Lung microvascular endothelial cell (primary cell): Measurements from ENCODE around the gene GABBR1. TPM values are rescaled to one million over a fixed set of nuclear protein-coding genes. Genes with fewer than 3 reads are reported as not detected.
A peak's percentile ranks its signal among the peaks of the same experiment; 100 is the strongest.
"Not testable (repeated sequence)": the region's sequence is repeated elsewhere in the genome, so short reads cannot be mapped to it uniquely, and the experiment has no call there.

ENCODE experiments used
- DNase-seq, 2 donors: peaks; one replicate each; pipeline versions ENCODE4 v3.0.0 to v3.0.0-alpha.2; 2010; ENCODE audit warnings: low read depth in 2 of 2
- total RNA-seq: library from RNA; depleted of rRNA; stranded (reverse); fragments of >200 nt; gene quantifications from 2 replicates; pipeline ENCODE4 v1.2.1, GENCODE V29; 2014

The GABBR1 gene
- 1.7 and 4.0 TPM in 2 replicates for total RNA-seq

DNA sequence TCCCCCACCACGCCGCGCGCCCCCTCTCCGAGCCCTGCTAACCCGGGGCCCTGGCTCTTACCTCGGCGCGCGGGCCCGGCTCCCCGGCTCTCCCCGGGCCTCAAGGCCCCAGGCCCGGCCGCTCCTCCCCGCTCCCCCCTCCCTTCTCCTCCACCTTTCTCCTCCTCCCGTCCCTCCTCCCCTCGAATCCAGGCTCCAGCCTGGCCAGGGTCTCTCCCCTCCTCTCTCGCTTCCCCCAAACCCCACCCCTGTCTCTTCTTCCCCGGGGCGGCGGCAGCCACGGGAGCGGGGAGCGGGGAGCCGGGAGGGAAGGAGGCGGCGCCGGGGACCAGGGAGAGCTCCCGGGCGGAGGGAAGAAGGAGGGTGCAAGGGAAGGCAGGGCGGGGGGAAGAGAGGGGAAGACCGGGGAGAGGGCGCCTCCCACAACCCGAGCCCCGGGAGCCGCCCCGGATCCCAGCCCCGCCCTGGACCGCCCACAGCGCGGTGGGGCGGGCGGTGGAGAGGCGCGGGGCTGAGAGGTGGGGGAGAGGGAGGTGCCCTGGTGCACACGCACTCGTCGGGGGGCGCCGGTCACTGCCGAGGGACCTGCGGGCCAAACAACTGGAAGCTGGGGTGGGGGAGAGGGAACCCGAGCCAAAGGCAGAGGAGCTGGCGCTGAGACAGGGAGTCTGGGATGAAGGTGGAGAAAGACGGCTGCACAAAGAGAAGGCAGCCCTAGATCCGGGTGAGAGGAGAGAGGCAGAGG, at the start of gene GABBR1:
TSS of gene GABBR1 (minus strand) at position 395 of the 745 bp plus-strand sequence. CDS start 798 bp downstream, outside the sequence.
- DNase-seq, result peak in 1 of 2 donors; percentile 75

DNA sequence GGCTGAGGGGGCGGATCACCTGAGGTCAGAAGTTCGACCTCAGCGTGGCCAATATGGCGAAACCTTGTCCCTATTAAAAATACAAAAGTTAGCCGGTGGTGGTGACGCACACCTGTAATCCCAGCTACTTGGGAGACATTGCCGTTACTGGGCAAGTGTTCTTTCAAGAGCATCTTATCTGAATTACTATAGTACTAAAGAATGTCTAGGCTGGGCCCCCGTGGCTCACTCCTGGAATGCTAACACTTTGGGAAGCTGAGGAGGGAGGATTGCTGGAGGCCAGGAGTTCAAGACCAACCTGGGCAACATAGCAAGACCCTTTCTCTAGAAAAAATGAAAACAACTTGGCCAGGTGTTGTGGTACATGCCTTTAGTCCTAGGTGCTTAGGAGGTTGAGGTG, 48.8 kb upstream of the GABBR1 start:
- DNase-seq, result no peak

DNA sequence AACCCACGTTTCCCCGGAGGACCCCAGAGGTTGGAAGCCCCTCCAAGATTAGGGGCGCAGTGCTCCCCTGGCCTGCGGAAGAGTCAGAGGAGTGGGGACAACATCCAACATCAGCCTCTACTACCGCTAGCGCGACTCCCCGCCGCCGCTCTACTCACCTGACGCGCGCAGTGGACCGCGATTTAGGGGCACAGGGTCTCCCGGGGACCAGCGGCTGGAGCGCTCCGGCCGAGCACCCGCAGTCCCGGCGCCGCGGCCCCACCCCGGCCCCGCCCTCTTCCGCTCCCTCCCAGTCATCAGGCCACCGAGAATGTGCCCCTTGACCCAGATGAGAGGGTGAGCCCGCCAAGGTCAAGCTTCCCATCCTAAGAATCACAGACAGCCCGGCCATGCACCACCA, 47.9 kb upstream of the GABBR1 start, which contains the start of gene ZFP57:
TSS of gene ZFP57 (minus strand) at position 249 of the 400 bp plus-strand sequence. CDS start 4,149 bp downstream, outside the sequence.
- DNase-seq, result no peak

GRCh38 chr6:29680416-29680815, 47.4 kb upstream of the GABBR1 start:
- DNase-seq, result no peak

DNA sequence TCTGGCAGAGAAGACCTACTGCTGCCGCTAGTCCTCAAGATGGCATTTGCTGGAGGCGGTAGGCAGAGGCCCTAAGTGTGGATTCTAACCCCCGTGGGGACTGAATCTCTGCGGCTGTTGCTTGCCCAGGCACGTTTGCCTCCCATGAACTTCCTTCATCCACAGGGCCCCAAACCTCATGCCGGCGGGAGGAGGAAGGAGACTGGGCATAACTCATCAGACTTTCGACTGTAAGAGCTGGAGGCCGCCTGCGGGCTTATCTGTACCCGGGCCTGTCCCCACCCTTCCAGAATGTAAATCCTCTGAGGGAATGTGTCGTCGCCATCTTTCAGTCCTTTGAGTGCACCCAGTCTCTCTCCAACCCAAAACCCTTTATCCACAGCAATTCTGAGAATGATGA, 47.0 kb upstream of the GABBR1 start:
- no peak for DNase-seq

- DNase-seq, result no peak
Measured at GRCh38 chr6:29678114-29678513, 45.1 kb upstream of the GABBR1 start.

GRCh38 chr6:29676981-29677601, 44.1 kb upstream of the GABBR1 start:
- peak in 1 of 2 donors; percentile 54 for DNase-seq

- no peak for DNase-seq
Measured at GRCh38 chr6:29675561-29675960, 42.6 kb upstream of the GABBR1 start.

GRCh38 chr6:29674008-29674407, 41.0 kb upstream of the GABBR1 start:
- DNase-seq, result no peak

- no peak for DNase-seq
Measured at GRCh38 chr6:29673161-29673560, 40.2 kb upstream of the GABBR1 start.

- not testable (repeated sequence) for DNase-seq
Measured at GRCh38 chr6:29672116-29672515, 39.1 kb upstream of the GABBR1 start.

DNA sequence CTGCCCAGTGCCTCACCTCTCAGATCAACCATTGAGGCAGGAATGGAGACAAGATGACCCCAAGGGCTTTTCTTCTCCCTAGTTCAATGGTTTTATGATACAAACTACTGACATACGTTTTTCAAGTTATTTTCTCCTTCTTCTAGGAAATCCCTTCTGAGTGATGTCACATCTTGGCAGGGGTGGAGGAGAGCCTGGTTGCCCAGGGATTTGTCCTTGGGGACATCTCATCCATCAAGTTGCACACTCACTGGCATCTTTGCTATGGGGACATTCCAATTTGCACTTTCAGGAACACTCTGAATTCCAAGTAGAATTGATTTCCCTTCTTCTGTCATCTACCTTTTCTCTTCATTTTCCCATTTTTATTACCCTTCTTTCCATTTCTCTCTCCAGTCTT, 38.0 kb upstream of the GABBR1 start:
- no peak for DNase-seq

DNA sequence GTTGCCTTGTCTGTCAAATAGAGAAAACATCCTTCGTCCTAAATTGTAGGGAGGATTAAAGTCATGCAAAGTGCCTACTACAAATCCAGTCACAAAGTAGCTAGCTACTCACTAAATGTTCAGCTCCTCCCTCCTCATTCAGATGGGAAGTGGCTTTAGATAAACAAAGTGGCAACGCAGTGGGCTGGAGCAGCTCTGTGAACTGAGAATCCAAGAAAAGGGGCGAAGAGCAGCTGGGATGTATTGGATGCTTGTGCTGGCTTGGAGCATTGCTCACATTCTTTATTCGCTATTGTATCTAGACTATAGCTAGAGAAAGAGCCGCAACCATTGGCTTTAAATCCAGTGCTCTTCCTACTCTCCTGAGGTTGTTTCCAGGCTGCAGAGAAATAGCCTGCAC, 34.2 kb upstream of the GABBR1 start:
- DNase-seq, result no peak

- DNase-seq, result no peak
Measured at GRCh38 chr6:29666826-29667130, 33.8 kb upstream of the GABBR1 start.

DNA sequence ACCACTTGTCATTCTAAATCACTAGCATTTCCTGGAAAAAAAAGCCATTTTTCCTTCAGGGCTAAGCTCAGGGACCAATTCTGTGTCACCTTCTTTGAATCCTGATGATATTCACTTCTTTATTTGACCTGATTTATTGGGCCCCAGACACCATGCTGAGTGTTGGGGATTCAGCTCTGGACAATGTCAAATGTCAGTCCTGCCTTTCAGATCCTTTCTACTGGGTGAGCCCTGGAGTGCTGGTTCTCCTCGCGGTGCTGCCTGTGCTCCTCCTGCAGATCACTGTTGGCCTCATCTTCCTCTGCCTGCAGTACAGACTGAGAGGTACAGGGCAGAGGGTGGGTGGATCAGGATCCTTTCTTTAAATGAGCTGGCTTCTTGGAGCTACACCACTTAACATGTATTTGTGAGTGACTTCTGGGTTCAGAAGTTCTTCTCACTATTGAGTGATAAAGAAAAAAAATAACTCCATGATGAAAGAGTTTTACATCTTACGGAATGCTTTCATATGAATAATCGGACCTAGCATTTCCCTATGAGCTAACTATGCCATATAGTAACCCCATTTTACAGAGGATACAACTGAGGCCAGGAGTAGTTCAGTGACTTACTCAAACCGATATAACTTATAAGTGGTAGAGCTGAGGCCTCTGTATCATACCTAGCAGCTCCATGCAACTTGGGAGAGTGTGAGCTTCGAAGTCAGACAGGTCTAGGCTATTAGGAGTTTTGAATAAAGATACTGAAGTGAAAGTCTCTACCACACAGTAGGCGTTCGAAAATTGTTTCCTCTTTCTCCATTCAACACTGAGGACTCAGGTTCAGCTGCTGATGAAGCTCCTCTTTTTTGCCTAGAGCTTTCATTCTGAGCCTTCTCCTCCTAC, 33.2 kb upstream of the GABBR1 start:
- DNase-seq, result no peak

- no peak for DNase-seq
Measured at GRCh38 chr6:29663300-29664042, 30.5 kb upstream of the GABBR1 start.

GRCh38 chr6:29661502-29662141, 28.6 kb upstream of the GABBR1 start:
- not testable (repeated sequence) for DNase-seq

DNA sequence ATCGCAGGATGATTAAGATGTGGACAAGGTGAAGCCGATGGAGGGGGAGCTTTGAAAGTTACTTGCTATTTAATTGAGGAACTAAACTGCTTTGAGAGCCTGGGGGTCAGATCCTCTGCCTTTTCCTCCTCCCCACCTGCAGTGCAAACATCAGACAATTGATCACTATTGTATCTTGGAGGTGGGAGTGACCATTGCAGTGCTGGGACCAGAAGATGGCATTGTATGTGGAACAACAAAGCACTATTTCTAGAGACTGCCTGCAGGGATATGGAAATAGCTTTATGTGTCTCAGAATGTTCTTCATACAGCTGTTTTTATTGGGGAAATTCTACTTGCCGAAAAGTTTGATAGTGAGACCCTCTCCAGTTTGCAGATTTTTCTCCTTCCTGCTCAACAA, 28.1 kb upstream of the GABBR1 start:
- DNase-seq, result no peak

DNA sequence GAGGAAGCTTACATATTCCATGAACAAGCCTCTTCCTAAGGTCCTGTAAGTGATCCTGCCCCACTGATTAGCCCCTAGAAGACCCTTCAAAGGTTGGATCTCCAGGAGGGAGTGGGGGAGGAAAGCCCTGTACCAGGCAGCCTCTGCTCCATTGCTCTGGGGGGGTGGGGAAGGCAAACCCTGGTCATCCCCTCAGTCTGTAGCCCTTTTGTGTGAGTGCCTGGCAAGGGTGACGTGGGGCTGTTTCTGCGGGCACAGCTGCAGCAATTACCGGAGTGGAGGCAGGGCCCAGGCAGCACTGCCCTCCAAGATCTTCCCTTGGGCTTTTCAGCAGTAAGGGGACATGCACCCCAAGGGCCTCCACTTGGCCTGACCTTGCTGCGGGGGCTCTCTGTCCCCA, 23.8 kb upstream of the GABBR1 start, which contains the start of gene MOG:
TSS of gene MOG (plus strand) at position 295 of the 400 bp plus-strand sequence. CDS start 118 bp downstream, outside the sequence.
- DNase-seq, result no peak

GRCh38 chr6:29656157-29656556, 23.2 kb upstream of the GABBR1 start:
- DNase-seq, result no peak

- no peak for DNase-seq
Measured at GRCh38 chr6:29655658-29656057, 22.7 kb upstream of the GABBR1 start.
